SJSA1 (cell line): ENCODE measurements around the gene GARIN6. TPM values are rescaled to one million over a fixed set of nuclear protein-coding genes. Genes with fewer than 3 reads are reported as not detected.

Source experiments
- DNase-seq, 2 experiments: peaks; one replicate each; pipeline ENCODE4 v3.0.0-alpha.2; 2015 to 2020; ENCODE audit warnings: low spot score in 2 of 2, low read depth in 1 of 2
- H3K27ac ChIP-seq: fragments of 250-450 bp; sonication (Bioruptor Pico); 2 replicates; pipeline ENCODE4 v1.5.1; 2020; ENCODE audit warnings: mild to moderate bottlenecking, moderate library complexity
- H3K27me3 ChIP-seq: fragments of 250-450 bp; sonication (Bioruptor Pico); replicated peaks from 2 replicates; pipeline ENCODE4 v1.5.1; 2020; ENCODE audit warnings: mild to moderate bottlenecking, moderate library complexity
- H3K36me3 ChIP-seq: fragments of 250-450 bp; sonication (Bioruptor Pico); 2 replicates; pipeline ENCODE4 v1.5.1; 2020; ENCODE audit warnings: mild to moderate bottlenecking
- H3K4me1 ChIP-seq: fragments of 250-450 bp; sonication (Bioruptor Pico); replicated peaks from 2 replicates; pipeline ENCODE4 v1.6.1; 2021; ENCODE audit warnings: mild to moderate bottlenecking
- H3K4me3 ChIP-seq: fragments of 250-450 bp; sonication (Bioruptor Pico); 2 replicates; pipeline ENCODE4 v1.5.1; 2020; ENCODE audit warnings: mild to moderate bottlenecking
- H3K9me3 ChIP-seq: fragments of 250-450 bp; sonication (Bioruptor Pico); replicated peaks from 2 replicates; pipeline ENCODE4 v1.5.1; 2020; ENCODE audit warnings: mild to moderate bottlenecking
- total RNA-seq: library from RNA; depleted of rRNA; stranded (reverse); fragments of >200 nt; shearing (Covaris generic); gene quantifications from 2 replicates; pipeline ENCODE4 v1.2.3, GENCODE V29; 2014

GARIN6 gene
- total RNA-seq, 1 experiment from 2014 or later, result not detected

DNA sequence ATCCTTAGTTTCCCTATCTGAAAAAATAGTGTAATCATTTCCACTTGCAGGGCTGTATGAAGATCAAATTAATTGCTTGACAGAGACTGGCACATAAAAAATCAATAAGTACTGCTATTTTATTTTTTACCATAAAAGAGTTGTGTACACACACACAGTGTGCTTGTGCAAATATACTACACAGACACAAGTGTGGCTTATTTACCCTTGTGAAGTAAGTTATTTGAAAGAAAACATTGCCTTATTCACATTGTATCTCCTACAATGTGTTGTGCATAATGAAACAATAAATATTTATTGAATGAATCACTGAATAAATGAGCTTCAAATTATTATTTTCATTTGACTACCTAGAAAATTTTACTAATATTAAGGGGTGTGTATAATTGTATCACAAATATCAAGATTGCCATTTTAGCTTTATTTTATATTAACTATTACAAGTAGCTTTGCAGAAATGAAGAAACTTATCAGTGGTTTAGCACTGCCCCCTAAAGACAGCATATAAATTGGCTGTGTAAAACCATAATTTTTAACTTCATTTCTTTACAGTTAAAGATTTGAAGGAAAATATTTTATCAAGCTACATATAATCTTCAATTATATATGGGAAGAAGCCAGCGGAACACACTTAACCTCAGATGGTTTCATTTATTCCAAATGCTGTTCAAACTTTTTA lies 11.3 kb downstream of the GARIN6 start:
- no peak for DNase-seq
- no peaks in the 10 kb centered on the region for H3K4me1 ChIP-seq
- no peaks in the 10 kb centered on the region for H3K9me3 ChIP-seq
- H3K36me3 ChIP-seq, result no peaks in the 10 kb centered on the region
- no peaks in the 10 kb centered on the region for H3K27me3 ChIP-seq
- no peak overlapping the region for H3K27ac ChIP-seq
- no peak overlapping the region for H3K4me3 ChIP-seq

DNA sequence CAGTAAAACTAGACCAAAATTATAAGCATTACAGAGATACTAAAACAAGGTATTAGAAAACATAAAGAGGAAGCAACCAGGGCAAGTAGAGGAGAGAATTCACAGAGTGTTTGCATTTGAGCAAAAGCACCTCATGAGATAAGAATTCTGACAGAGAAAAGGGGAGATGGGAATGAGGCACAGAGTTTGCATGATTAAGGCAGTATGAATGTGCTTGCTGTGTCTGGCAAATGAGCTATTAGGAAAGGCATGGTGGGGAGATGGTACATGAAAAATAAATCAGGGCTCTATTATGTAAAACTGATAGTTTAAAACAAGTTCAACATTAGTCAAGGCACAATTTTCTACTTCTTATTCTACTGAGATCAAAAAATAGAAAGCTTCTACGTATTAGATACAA lies 23.1 kb downstream of the GARIN6 start:
- no peak for DNase-seq
- H3K27me3 ChIP-seq, result no peaks in the 10 kb centered on the region
- H3K36me3 ChIP-seq, result no peaks in the 10 kb centered on the region
- no peaks in the 10 kb centered on the region for H3K9me3 ChIP-seq
- no peak overlapping the region for H3K27ac ChIP-seq
- H3K4me3 ChIP-seq, result no peak overlapping the region
- no peaks in the 10 kb centered on the region for H3K4me1 ChIP-seq

DNA sequence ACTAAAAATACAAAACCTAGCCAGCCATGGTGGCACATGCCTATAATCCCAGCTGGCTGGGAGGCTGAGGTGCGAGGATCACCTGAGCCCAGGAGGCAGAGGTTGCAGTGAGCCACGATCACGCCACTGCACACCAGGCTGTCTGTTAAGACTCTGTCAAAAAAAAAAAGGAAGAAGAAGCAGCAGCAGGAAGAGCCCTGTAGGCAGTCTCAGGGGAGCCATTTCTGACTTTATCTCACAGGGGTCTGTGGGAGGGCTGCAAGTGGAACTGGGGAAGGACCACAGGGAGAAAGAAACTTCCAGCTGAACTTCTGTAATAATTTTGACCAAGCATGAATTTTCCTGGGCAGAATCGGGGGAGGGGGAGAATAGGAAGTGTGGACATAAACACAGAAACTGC lies 32.7 kb downstream of the GARIN6 start:
- Histone ChIP-seq H3K9me3 (no peaks in the 10 kb centered on the region), H3K27ac (no peak overlapping the region), H3K27me3 (no peaks in the 10 kb centered on the region), H3K36me3 (no peaks in the 10 kb centered on the region), H3K4me3 (no peak overlapping the region), H3K4me1 (no peaks in the 10 kb centered on the region)
- no peak for DNase-seq

DNA sequence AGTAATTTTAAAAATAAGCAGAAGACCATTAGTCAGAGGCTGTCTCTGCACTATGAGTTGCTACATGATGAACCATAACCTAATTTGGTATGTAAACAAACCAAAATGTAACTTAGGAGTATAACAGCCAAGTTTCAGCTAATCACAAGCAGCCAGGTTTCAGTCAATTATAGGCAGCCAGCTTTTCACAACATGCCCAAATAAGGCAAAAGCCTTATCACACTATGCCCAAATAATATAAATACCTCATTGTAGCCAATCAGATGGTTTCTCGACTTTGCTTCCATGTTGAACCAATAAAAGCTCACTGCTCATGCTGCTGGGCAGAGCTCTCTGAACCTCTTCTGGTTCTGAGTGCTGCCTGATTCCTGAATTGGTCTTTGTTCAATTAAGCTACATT lies 38.6 kb downstream of the GARIN6 start:
- Histone ChIP-seq H3K27ac (no peak overlapping the region), H3K27me3 (no peaks in the 10 kb centered on the region), H3K4me1 (no peaks in the 10 kb centered on the region), H3K36me3 (no peaks in the 10 kb centered on the region), H3K9me3 (no peaks in the 10 kb centered on the region), H3K4me3 (no peak overlapping the region)
- DNase-seq, result no peak

DNA sequence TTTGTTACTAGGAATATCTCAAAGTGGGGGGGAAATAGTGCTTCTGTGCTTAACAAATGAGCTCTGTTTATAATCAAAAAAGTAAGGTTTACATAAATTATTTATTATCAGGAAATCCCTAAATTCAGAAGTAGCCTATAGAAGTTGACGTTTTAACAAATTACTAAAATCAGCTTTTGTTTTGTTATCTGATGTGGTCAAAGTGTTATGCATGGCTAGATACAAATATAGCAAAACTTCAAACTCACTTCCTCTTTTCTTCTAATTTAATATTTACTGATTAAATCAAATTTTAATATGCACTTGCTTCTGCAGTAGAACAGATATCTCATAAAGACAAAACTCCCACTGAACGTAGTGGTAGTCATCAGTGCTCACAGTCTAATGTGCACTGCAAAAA lies 47.5 kb downstream of the GARIN6 start:
- Histone ChIP-seq H3K9me3 (no peaks in the 10 kb centered on the region), H3K36me3 (no peaks in the 10 kb centered on the region), H3K27ac (no peak overlapping the region), H3K4me3 (no peak overlapping the region), H3K27me3 (no peaks in the 10 kb centered on the region), H3K4me1 (no peaks in the 10 kb centered on the region)
- DNase-seq, result no peak
